Globus pallidus (tissue), 1 donor: Measurements from ENCODE around the gene ACVR1.
A peak's percentile ranks its signal among the peaks of the same experiment; 100 is the strongest.

Experiments
- DNase-seq: peaks from one replicate; pipeline ENCODE4 v3.0.0-alpha.2; 2015; ENCODE audit warnings: low spot score

The ACVR1 gene

DNA sequence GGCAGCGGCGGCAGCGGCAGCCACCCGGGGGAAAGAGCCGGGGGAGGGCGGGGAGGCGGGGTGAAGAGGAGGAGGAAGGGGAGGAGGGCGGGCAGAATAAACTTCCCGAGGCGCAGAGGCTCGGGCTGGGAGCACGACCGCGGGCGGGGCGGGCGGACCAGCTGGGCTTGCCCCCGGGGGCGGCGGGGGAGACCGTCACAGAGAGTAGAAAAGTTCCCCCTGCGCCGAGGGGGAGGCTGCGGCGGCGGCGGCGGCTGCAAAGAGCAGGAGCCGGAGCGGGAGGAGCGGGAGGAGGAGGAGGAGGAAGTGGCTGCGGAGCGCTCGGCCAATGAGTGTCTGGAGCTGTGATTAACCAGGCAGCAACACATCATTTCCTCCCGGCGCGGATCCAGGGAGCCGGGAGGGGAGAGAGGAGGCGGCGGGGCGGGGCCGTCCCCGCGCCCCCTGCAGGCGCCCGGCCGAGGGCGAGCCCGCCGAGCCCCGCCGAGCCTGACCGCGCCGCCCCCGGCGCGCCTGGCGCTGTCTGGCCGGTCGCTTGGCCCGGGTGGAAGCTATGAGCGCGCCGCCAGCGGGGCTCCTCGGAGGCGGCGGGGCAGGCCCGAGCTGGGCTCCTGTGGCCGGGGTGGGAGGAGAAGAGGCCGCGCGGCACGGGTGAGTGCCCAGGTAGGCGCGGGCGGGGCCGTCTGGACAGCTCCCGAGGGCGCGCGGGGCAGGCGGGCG, at the start of gene ACVR1:
TSS of gene ACVR1 (minus strand) at position 265 of the 720 bp plus-strand sequence. CDS start 76,837 bp downstream, outside the sequence.
- DNase-seq, result peak; percentile 97

- no peak for DNase-seq
Measured at GRCh38 chr2:157925071-157925470, 48.9 kb upstream of the ACVR1 start.

GRCh38 chr2:157923598-157924217, 47.6 kb upstream of the ACVR1 start:
- DNase-seq, result no peak

GRCh38 chr2:157922815-157923214, 46.7 kb upstream of the ACVR1 start:
- DNase-seq, result no peak

DNA sequence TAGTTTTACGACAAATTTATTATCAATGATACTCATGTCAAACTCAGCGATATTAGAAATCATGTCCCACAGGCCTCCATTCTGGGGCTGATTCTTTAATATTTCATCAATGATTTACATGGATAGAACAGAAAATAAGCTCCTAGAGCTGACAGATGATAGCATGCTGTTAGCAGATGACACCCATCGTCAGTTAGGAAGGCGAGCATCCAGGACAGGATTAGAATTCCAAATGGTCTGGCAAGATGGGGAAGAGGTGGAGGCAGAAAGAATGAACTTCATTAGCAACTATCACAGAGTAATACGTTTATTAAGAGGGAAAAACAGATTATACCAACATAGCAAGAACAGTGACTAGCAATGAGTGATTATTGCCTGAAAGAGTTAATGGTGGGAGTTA, 46.2 kb upstream of the ACVR1 start:
- DNase-seq, result no peak

GRCh38 chr2:157920736-157921135, 44.6 kb upstream of the ACVR1 start:
- DNase-seq, result no peak

- DNase-seq, result no peak
Measured at GRCh38 chr2:157919181-157919580, 43.1 kb upstream of the ACVR1 start.

GRCh38 chr2:157918319-157918718, 42.2 kb upstream of the ACVR1 start:
- DNase-seq, result no peak

GRCh38 chr2:157911750-157912149, 35.6 kb upstream of the ACVR1 start:
- DNase-seq, result no peak

GRCh38 chr2:157911246-157911645, 35.1 kb upstream of the ACVR1 start:
- DNase-seq, result no peak

GRCh38 chr2:157905092-157905491, 29.0 kb upstream of the ACVR1 start:
- DNase-seq, result no peak

GRCh38 chr2:157903626-157904025, 27.5 kb upstream of the ACVR1 start:
- DNase-seq, result no peak

- DNase-seq, result no peak
Measured at GRCh38 chr2:157903151-157903550, 27.0 kb upstream of the ACVR1 start.

- DNase-seq, result no peak
Measured at GRCh38 chr2:157902692-157903091, 26.6 kb upstream of the ACVR1 start.

GRCh38 chr2:157901325-157901724, 25.2 kb upstream of the ACVR1 start:
- DNase-seq, result no peak

DNA sequence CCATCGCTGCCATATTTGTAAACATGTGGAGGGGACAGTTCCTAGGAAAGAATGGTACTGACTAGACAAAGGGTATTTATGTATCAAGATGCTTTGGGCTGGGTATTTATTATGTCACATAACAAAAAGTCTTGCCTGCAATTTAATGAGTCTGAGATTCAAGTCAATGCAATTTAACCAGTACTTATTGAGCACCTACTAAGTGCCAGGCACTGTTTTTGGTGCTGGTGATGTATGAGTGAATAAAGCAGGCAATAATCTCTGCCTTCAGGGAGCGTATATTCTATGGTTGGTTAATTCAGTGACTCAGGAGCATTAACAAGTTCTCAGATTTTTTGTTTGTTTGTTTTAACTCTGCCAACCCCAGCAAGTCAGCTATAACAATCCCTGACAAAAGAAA, 24.6 kb upstream of the ACVR1 start:
- DNase-seq, result no peak

DNA sequence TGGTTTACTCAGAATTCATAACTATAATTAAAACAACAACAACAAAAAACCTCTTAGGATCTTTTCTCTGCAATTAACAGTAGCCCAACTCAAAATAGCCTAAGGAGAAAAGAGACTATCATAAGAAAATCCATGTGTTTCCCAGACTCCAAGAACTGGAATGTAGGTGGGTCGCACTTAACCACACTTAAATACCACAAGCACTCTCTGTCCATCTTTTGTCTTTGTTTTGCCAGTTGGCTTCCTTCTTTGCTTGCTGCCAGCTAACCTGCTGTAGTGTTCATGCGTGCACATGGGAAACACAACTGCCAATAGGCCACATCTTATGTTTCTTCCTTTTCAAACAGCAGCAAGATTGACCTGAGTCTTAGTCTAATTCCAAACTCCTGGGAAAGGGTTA, 24.1 kb upstream of the ACVR1 start:
- no peak for DNase-seq

DNA sequence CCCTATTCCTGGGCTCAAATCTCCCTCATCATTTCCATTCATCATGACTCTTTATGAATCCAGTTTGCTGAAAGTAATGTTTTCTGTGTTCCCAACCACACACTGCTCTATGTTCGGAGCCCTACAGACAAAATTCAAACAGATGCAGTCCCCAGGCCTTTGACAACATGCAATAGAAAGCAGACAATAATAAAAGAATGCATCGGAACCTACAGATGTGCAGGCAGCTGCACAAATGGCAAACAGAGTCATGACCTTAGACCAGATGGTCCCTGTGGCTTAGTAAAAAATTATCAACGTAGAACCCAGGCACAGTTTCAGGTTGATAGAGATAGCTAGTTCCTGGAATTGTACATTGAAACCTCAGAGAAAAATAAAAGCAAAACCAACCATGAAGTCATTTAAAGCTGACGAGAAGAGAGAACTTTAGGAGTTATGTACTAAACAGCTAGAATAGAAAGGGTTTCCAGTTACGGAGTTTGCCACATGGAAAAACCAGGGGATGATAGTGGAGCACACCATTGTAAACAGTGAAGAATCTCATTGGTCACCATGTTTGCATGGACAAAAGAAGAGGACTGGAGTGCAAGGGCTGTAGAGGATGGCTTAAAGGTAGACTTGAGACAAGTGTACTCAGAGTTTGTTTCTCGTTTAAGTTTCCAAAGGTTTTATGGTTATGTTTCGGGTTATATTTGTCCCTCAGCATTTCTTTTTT, 23.2 kb upstream of the ACVR1 start:
- DNase-seq, result no peak

GRCh38 chr2:157898591-157898996, 22.5 kb upstream of the ACVR1 start:
- no peak for DNase-seq

GRCh38 chr2:157897106-157897971, 21.2 kb upstream of the ACVR1 start:
- no peak for DNase-seq

- DNase-seq, result no peak
Measured at GRCh38 chr2:157895531-157895930, 19.4 kb upstream of the ACVR1 start.
